Head of caudate nucleus (tissue), 42 donors: ENCODE results near the gene RAPGEF1.

Experiments
- DNase-seq, 42 donors: peaks; one replicate each; pipeline versions ENCODE4 v3.0.0 to v3.0.0-alpha.2; 2020 to 2021; ENCODE audit warnings: mixed read lengths in 7 of 42
- intact Hi-C: fragments of 100-400 bp; cut with DNase I; formaldehyde crosslinking; loops from one replicate; pipeline ENCODE4 v1.15.0; 2022

The RAPGEF1 gene

DNA sequence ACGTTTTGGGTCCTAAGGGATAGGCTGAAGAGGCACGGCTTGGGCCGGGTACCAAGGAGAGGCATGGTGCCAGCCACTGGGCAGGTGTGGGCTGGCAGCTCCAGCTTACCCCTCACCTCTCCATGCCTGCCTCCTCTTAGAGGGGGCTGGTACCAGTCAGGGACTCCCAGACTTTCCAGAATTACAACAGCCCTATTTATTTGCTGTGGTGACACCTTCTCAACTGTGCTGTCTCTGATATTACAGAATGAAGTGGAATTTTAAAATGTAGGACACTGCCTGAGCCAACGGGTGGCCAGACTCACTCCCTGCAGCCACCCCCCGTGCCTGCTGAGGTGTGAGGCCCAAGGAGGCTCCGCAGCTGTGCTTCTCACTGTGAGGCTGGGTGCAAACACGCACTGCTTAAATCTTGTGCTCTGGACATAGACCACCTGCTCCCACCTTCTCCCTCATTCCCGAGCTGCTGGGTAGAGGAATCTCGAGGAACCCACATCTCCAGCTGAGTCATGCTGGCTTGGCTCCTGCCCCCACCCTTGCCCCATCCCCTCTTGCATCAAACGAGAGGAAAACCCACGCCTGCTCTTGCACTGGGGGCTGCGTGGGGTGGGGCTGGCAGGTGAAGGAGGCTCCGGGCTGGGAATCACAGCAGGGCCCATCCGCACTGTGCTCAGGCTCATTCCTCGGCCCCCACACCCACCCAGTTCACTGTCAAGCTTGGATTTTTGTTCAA is 146.6 kb downstream of the RAPGEF1 start:
- intact Hi-C loops, result loop anchor here (5.0 kb wide), 1 partner anchor 149 kb away; the partner anchor contains the start of gene RAPGEF1
- peak; percentile 44 to 94 (median 77) for DNase-seq

DNA sequence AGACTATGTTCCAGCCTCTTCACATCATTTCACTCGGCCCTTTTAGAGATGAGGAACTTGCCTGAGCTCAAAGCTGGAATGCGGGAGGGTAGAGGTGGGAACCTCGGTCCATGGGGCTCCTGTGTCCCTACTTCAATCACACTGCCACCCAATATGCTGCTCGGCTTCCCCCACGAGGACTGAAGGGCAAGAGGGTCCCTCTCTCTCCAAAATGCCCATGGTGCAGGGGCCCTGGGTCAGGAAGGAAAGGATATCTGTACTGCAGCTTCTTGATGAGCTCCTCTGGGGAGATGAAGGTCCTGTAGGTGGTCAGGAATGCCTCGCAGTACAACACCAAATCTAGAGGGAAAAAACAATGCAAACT is 148.0 kb downstream of the RAPGEF1 start:
- intact Hi-C loops, result loop anchor here (5.0 kb wide), 1 partner anchor 150 kb away; the partner anchor contains the start of gene RAPGEF1
- DNase-seq, result no peak

DNA sequence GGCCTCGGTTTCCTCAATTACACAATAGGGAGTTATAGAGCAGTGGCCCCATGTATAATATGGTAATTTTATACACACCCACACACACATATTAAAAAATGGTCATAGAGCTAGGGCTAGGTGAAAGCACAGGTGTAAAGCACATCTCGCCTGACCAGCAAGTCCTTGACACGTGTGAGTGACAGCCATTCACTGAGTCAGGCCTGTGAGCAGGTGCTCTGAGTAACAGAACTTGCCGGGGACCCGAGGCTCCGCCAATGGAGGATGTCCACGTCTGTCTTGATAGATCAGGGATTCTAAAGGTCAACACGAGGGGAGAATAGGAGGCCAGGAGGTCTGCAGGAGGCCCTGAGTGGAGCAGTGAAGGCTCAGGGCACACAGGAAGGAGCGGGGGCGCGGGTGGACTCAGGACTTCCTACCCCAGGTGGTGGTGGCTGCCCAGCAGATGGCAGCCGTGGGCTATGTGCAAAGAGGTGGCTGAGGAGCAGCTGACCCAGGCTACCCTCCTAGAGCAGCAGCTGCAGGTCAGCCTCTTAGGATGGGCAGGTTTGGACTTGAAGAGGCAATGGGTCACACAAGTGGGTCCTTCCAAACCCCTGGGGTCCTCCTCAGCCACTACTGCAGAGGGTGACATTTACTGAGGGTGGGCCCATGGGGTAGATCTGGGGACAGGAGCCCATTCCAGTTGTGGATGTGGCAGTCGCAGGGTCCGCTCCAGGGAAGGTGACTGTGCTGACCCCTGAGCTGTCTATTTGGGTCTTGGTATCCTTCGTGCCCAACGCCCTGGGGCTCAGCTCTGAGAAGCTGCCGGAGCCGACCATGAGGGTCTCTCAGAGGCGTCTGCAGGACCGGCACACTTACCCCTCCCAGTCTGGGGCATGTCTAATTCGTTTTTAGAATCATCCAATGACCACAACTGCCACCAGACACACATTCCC is 148.7 kb downstream of the RAPGEF1 start:
- intact Hi-C loops, result loop anchor here (5.0 kb wide), 1 partner anchor 151 kb away; the partner anchor contains the start of gene RAPGEF1
- DNase-seq, result peak; percentile 64 to 90 (median 80)

GRCh38 chr9:131590449-131590848 is 149.4 kb downstream of the RAPGEF1 start:
- intact Hi-C loops, result loop anchor here (5.0 kb wide), 1 partner anchor 152 kb away; the partner anchor contains the start of gene RAPGEF1
- DNase-seq, result no peak

DNA sequence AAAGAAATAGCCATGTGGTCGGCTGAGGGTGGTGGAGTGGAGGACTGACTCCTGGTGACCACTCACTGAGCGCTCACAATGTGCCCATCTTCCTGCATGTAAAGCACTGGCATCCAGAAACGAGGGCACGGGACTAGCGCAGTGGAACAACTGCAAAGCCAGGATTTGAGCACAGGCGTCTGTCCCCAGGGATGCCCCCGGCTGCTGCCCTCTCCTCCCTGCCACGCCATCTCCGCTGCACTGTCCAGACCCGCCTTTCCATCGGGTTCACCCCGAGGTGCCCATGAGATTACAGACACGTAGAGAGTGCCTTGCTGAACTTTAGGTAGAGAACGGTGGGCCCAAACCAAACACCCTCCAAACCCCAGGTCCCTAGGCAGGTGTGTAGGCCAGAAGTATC is 149.9 kb downstream of the RAPGEF1 start:
- intact Hi-C loops, result loop anchor here (5.0 kb wide), 1 partner anchor 152 kb away; the partner anchor contains the start of gene RAPGEF1
- no peak for DNase-seq

DNA sequence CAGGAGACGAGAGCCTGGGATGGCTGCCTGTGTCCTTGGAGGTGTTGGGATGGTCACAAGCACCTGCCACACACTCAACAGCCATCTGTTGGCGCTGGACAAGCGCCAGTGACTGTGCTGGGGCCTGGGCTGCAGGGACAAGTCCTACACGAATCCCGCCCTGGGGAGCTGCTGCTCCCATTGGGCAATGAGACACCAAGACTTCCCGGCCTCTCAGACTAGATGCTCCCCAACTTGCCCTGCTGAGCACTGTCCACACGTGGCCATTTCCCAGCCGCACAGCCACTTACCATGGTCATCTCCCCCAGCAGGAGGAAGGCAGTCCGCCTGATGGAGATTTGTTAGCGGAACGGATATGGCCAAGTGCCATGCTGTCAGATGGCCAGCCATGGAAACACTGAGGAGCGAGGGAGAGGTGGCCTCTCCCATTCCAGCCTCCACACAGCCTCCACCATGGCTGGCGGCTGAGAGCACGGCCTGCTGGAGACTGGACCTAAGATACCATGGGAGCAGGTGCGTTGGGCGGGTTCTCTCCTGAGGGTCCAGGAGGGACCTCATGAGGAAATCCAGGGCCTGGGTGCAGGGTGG is 150.7 kb downstream of the RAPGEF1 start:
- intact Hi-C loops, result no loop called here
- no peak for DNase-seq

DNA sequence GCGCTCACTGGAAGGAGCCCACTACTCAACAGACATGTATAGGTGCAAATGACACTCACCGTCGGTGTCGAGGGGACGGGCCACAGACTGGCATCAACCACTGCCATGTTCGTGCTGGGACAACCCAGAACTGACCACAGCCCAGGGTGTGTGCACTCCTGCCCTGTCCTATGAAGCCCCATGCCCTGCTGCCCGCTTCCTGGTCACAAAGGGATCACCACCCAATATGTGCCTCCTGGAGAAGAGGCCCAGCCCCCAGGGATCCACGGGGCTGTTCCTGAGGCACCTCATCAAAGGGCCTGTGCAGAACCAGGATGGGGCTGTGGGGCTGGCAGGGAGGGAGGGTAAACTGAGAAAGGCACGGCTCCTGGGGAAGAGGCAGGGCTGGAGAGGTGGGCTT is 151.5 kb downstream of the RAPGEF1 start:
- no peak for DNase-seq
- intact Hi-C loops, result no loop called here

- DNase-seq, result no peak
- intact Hi-C loops, result no loop called here
Measured at GRCh38 chr9:131587906-131588305, 152.0 kb downstream of the RAPGEF1 start.

GRCh38 chr9:131587331-131587730 is 152.5 kb downstream of the RAPGEF1 start:
- intact Hi-C loops, result no loop called here
- peak in 1 of 42 donors; percentile 25 for DNase-seq

DNA sequence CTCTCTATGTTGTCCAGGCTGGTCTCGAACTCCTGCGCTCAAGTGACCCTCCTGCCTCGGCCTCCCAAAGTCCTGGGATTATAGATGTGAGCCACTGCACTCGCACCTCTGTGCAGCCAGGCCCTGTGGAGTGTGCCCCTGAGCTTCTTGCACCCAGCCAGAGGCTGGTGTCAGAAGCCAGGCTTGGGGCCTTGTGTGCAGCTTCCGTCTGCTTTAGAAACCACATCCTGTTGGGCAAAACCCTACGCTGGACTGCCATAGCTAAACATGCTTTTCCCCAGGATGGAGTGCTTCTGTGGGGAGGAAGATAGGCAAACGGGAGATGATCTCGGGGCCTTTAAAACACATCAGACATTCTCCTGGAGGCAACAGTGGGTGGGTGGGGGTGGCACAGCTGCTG is 154.5 kb downstream of the RAPGEF1 start:
- DNase-seq, result peak in 2 of 42 donors; percentile 36 to 47
- intact Hi-C loops, result no loop called here

GRCh38 chr9:131584858-131585257 is 155.0 kb downstream of the RAPGEF1 start:
- intact Hi-C loops, result no loop called here
- peak in 1 of 42 donors; percentile 19 for DNase-seq

GRCh38 chr9:131583836-131584555 is 155.9 kb downstream of the RAPGEF1 start:
- DNase-seq, result peak in 1 of 42 donors; percentile 23
- intact Hi-C loops, result no loop called here

GRCh38 chr9:131583337-131583645 is 156.6 kb downstream of the RAPGEF1 start:
- DNase-seq, result peak in 1 of 42 donors; percentile 16
- intact Hi-C loops, result no loop called here

DNA sequence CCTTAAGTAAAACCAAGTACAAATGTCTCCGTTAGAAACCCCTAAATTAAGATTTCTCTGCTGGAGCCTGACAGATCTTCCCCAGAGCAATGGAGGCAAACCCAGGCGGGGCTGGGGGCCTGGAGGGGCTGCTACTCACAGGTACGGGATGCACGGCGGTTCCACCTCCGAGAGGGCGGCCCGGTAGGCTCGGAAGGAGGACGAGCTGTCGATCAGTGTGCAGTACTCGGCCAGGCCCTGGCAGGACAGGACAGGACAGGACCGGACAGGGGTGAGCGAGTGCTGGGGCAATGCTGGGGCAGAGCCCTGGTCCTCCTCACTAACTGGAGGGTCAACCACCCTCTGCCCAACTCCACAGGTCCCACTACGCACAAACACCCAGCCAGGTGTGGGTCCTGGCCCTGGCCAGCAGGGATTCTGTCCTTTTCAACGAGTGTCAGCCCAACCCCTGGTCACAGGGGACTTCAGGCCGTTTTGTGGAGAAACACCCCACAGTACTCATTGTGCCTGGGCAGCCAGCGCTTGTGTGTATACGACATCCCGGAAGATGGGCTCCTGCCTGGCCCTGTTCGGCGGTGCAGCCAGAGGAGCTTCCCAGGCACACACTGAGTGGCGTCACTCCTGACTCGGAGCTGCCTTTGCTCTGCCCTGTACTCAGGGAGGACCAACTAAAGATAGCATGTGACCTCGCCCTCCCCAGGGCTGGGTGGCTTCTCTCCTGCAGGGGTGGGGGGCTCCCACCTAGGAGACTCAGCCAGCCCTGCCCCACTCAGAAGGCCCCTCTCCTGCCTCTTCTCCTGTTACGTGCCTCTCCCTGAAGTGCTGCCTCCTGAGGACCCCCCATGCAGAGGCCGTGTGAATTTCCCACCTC is 157.2 kb downstream of the RAPGEF1 start:
- DNase-seq, result peak in 1 of 42 donors; percentile 23
- intact Hi-C loops, result no loop called here

DNA sequence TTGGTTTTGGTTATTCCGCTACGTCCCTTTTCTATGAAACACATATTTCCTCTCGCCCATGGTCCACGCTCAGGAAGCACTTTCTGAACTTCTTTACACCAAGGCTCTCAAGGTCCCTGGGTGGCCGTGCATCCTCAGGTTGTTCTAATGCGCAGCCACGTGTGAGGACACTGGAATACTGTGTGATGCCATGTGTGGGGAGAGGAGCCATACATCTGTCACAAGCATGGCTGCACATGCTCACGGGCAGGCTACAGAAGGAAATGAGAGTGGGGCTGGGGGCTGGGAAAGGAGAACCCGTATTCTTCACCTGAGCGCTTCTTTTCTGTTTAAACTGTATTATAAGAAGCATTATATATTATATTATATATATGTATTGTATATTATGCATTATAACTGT is 157.8 kb downstream of the RAPGEF1 start:
- intact Hi-C loops, result no loop called here
- DNase-seq, result no peak

- intact Hi-C loops, result no loop called here
- peak in 1 of 42 donors; percentile 18 for DNase-seq
Measured at GRCh38 chr9:131580358-131580757, 159.5 kb downstream of the RAPGEF1 start.

DNA sequence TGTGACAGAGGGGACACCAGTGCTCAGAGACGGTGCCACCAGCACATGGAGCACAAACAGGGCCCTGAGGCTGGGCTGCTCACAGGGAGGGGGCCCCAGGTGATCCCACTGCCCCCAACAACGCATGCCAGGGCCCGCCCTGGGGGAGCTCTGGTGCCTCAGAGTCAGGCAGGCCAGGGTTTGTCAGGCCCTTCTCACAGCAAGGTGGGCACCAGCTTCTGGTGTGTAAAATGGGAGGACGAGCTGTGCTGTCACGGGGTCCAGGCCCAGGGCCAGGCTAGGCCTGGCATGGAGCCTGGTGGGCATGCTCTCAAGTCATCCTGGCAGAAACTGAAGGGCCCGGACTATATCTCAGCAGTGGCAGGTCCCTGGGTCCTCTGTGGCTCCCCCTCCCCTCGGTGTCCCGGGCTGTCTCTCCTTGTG is 160.1 kb downstream of the RAPGEF1 start:
- peak in 17 of 42 donors; percentile 23 to 56 (median 38) for DNase-seq
- intact Hi-C loops, result no loop called here
